Endothelial cell of umbilical vein (primary cell): Measurements from ENCODE around the gene FNBP1L. TPM values are rescaled to one million over a fixed set of nuclear protein-coding genes. Genes with fewer than 3 reads are reported as not detected.
A peak's percentile ranks its signal among the peaks of the same experiment; 100 is the strongest.

Experiments used
- BruUV-seq: library from RNA; stranded (reverse); fragments of 400-500 nt; replicated peaks from 2 replicates; lab custom pipeline; 2021; lab: Mats Ljungman, UMichigan
- CTCF ChIA-PET: fragments of 300-600, 350-600 bp; sonication (Branson Sonifier 250); formaldehyde crosslinking; loops from one replicate; lab custom pipeline; 2021; ENCODE audit warnings: antibody characterized with exemption, inconsistent platforms; lab: Charles Lee
- POLR2A ChIA-PET: fragments of 300-600, 350-600 bp; sonication (Branson Sonifier 250); formaldehyde crosslinking; loops from one replicate; lab custom pipeline; 2021; ENCODE audit warnings: antibody characterized with exemption, inconsistent platforms; lab: Charles Lee
- DNase-seq: peaks from one replicate; pipeline ENCODE4 v3.0.0-alpha.2; 2011; ENCODE audit warnings: low read depth, low spot score
- FAIRE-seq: peaks from 2 replicates; lab custom pipeline; 2011; peaks lifted over from hg19 to GRCh38; lab: Jason Lieb, UNC
- H2AFZ ChIP-seq: 2 replicates; pipeline ENCODE4 v1.6.0; 2012; ENCODE audit warnings: low read depth, low read length, control low read depth, inconsistent platforms
- H3K27ac ChIP-seq: 2 replicates; pipeline ENCODE4 v1.5.1; 2011; ENCODE audit warnings: low read depth, mild to moderate bottlenecking, control low read depth, low read length, moderate library complexity; ENCODE audit not compliant: insufficient read depth
- H3K27me3 ChIP-seq, 2 experiments: 2 replicates each; pipeline versions ENCODE4 v1.6.0 to v1.6.1; 2011; ENCODE audit warnings: low read length in 2 of 2, mixed read lengths in 1 of 2; ENCODE audit not compliant: control insufficient read depth in 2 of 2, insufficient read depth in 2 of 2
- H3K36me3 ChIP-seq, 2 experiments: 2 replicates in 1 of 2; 3 replicates in 1 of 2; pipeline ENCODE4 v1.5.1; 2011; ENCODE audit warnings: low read length in 2 of 2, mild to moderate bottlenecking in 1 of 2, moderate library complexity in 1 of 2; ENCODE audit not compliant: control insufficient read depth in 2 of 2, insufficient read depth in 2 of 2; ENCODE audit errors: extremely low read depth in 1 of 2
- H3K4me1 ChIP-seq: 3 replicates; pipeline ENCODE4 v1.5.1; 2011; ENCODE audit warnings: mild to moderate bottlenecking, low read length; ENCODE audit not compliant: control insufficient read depth, insufficient read depth; ENCODE audit errors: extremely low read depth
- H3K4me2 ChIP-seq: 2 replicates; pipeline ENCODE4 v1.6.1; 2011; ENCODE audit warnings: low read length, control low read depth, mixed read lengths; ENCODE audit not compliant: insufficient read depth
- H3K4me3 ChIP-seq, 3 experiments: fragments of 200-600 bp in 1 of 3; sonication (generic), shearing (Covaris generic) in 1 of 3; replicated peaks in 1 of 3; 2 replicates each; pipeline ENCODE4 v1.5.1; 2011 to 2016; ENCODE audit warnings: control low read depth in 3 of 3, low read length in 3 of 3, mild to moderate bottlenecking in 2 of 3, inconsistent platforms in 1 of 3, low read depth in 1 of 3, moderate library complexity in 1 of 3; ENCODE audit not compliant: insufficient read depth in 1 of 3
- H3K79me2 ChIP-seq: 2 replicates; pipeline ENCODE4 v1.6.0; 2012; ENCODE audit warnings: low read length, inconsistent platforms; ENCODE audit not compliant: control insufficient read depth, insufficient read depth
- H3K9ac ChIP-seq: replicated peaks from 2 replicates; pipeline ENCODE3; 2011; ENCODE audit warnings: low read length, control low read depth; ENCODE audit not compliant: insufficient read depth; ENCODE audit errors: extremely low read depth
- H3K9me1 ChIP-seq: replicated peaks from 3 replicates; pipeline ENCODE4 v1.6.0; 2011; ENCODE audit warnings: mild to moderate bottlenecking, low read length; ENCODE audit not compliant: control insufficient read depth, insufficient read depth; ENCODE audit errors: extremely low read depth
- H3K9me3 ChIP-seq: replicated peaks from 2 replicates; pipeline ENCODE4 v1.5.1; 2012; ENCODE audit warnings: low read length, inconsistent platforms; ENCODE audit not compliant: control insufficient read depth, insufficient read depth
- H4K20me1 ChIP-seq: replicated peaks from 2 replicates; pipeline ENCODE3; 2011; ENCODE audit warnings: mild to moderate bottlenecking, low read length; ENCODE audit not compliant: control insufficient read depth, insufficient read depth; ENCODE audit errors: extremely low read depth
- EZH2 ChIP-seq: IDR thresholded peaks from 2 replicates; pipeline ENCODE4 v1.6.1; 2012; ENCODE audit warnings: borderline replicate concordance, low read depth, mild to moderate bottlenecking, moderate library complexity, low read length, inconsistent platforms; ENCODE audit not compliant: severe bottlenecking
- FOS ChIP-seq: IDR thresholded peaks from 2 replicates; pipeline ENCODE4 v1.6.1; 2011; ENCODE audit warnings: mild to moderate bottlenecking, low read length, moderate library complexity, borderline replicate concordance; ENCODE audit not compliant: insufficient read depth
- GATA2 ChIP-seq: IDR thresholded peaks from 2 replicates; pipeline ENCODE4 v1.7.0; 2011; ENCODE audit warnings: low read depth, mild to moderate bottlenecking, moderate library complexity, mixed read lengths, low read length; ENCODE audit not compliant: insufficient read length, insufficient read depth
- JUN ChIP-seq: IDR thresholded peaks from 2 replicates; pipeline ENCODE4 v1.6.1; 2011; ENCODE audit warnings: borderline replicate concordance, low read depth; ENCODE audit not compliant: insufficient read length, insufficient read depth
- MYC ChIP-seq: IDR thresholded peaks from one replicate; pipeline ENCODE4 v1.6.1; 2011; ENCODE audit warnings: mild to moderate bottlenecking, low read depth, low read length
- POLR2A ChIP-seq: IDR thresholded peaks from 2 replicates; pipeline ENCODE4 v1.6.1; 2012; ENCODE audit warnings: low read depth, mild to moderate bottlenecking, control low read depth, low read length
- POLR2AphosphoS5 ChIP-seq: IDR thresholded peaks from 2 replicates; pipeline ENCODE4 v1.6.1; 2012; ENCODE audit warnings: low read depth, mild to moderate bottlenecking, control low read depth, low read length, moderate library complexity; ENCODE audit not compliant: insufficient read depth
- dilution Hi-C: fragments of 300-500 bp; cut with MboI; formaldehyde crosslinking; loops from one replicate; pipeline ENCODE4 v1.15.0; 2019; ENCODE audit warnings: low sequenced_read_pairs; ENCODE audit not compliant: extremely low pct_ligation_motif_present
- intact Hi-C: fragments of 100-400 bp; cut with micrococcal nuclease; formaldehyde crosslinking; loops from one replicate; pipeline ENCODE4 v1.10.0; 2022
- polyA plus RNA-seq, 4 experiments: library from polyadenylated mRNA; depleted of rRNA in 3 of 4; stranded (reverse) in 3 of 4; unstranded in 1 of 4; fragments of >200 nt; gene quantifications; 2 replicates each; pipeline versions ENCODE4 v1.2.1 to v1.2.3, GENCODE V29; 2011 to 2012; ENCODE audit warnings: missing spikeins in 1 of 4
- total RNA-seq: library from RNA; stranded (reverse); gene quantifications from 2 replicates; pipeline ENCODE4 v1.2.3, GENCODE V29; 2021
- TF ChIP-seq, protein P1 (sequence below): IDR thresholded peaks from 2 replicates; pipeline ENCODE4 v1.6.1; 2011; ENCODE audit not compliant: insufficient read depth, insufficient read length
- TF ChIP-seq, protein P2 (sequence below), 2 donors: IDR thresholded peaks; 1 replicate in 1 of 2; 2 replicates in 1 of 2; pipeline ENCODE4 v1.5.1; 2011; ENCODE audit warnings: low read length in 2 of 2, mild to moderate bottlenecking in 2 of 2, moderate library complexity in 2 of 2, control low read depth in 1 of 2, inconsistent platforms in 1 of 2, low read depth in 1 of 2; ENCODE audit not compliant: insufficient read depth in 1 of 2; ENCODE audit errors: extremely low read depth in 1 of 2

The FNBP1L gene
- total and polyA plus RNA-seq, 2 donors (not counting 3 experiments of a cell fraction or from before 2014, with no cell fraction given) = 28.1 to 56.4 TPM

DNA sequence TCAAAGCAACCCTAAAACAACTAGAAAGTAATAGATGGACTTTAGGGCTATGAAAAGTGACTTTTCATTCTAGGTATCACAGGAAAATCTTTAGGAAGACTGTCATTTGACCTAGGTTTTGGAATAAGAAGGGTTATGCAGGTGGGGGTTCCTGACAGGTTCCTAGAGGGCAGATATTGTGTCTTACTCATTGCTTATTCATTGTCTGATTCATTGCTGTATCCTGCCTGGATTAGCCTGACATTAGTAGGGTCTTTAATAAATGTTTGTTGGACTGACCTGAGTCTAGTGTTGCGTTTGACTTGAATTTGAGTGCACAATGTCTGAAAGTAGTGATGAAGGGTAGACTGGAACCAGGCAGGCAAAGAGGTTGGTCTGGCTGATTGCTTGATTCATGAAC, 6.0 kb downstream of the FNBP1L start:
- Histone ChIP-seq H3K9me3 (no peaks in the 10 kb centered on the region), H4K20me1 (peaks cover 23% of the 10 kb centered on the region), H3K27ac (peak overlapping the region; percentile 1), H3K9ac (no peak overlapping the region), H2AFZ (no peak overlapping the region), H3K79me2 (peaks cover 86% of the 10 kb centered on the region), H3K4me1 (peaks cover 25% of the 10 kb centered on the region), H3K9me1 (no peaks in the 10 kb centered on the region), H3K4me3 (no peak overlapping the region), H3K4me2 (peak overlapping the region; percentile 53), H3K27me3 (no peaks in the 10 kb centered on the region), H3K36me3 (no peaks in the 10 kb centered on the region)
- dilution Hi-C loops = no loop called here
- POLR2A ChIA-PET = no interaction called here
- DNase-seq (peak; percentile 60), FAIRE-seq (peak; percentile 78)
- CTCF ChIA-PET = interaction anchor here (1.3 kb wide), 1 partner anchor 149 kb away, joined by 3 read pairs; no protein-coding TSS in a partner anchor
- BruUV-seq = no TSS peak
- TF ChIP-seq POLR2AphosphoS5 = peak; percentile 67
- TF ChIP-seq JUN = peak; percentile 30
- peak; percentile 96 for TF ChIP-seq FOS
- TF ChIP-seq GATA2 = peak; percentile 65
- TF ChIP-seq, protein P1, sequence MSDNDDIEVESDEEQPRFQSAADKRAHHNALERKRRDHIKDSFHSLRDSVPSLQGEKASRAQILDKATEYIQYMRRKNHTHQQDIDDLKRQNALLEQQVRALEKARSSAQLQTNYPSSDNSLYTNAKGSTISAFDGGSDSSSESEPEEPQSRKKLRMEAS = no peak
- intact Hi-C loops = no loop called here

DNA sequence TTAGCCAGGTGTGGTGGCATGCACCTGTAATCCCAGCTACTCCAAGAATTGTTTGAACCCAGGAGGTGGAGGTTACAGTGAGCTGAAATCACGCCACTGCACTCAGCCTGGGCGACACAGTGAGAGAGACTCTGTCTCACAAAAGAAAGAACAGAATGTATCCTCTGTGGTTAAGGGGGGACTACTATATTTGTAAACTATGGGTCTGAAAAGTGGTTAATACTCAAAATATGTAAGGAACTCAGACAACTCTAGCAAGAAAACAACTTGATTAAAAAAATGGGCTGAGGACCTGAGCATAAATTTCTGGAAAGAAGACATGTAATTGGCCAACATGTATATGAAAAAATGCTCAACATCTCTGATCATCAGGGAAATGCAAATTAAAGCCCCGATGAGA, 11.2 kb downstream of the FNBP1L start:
- TF ChIP-seq JUN (no peak), GATA2 (no peak), POLR2AphosphoS5 (no peak), POLR2A (no peak), FOS (no peak), MYC (no peak), EZH2 (no peak)
- TF ChIP-seq, protein P1 = no peak
- TF ChIP-seq, protein P2, sequence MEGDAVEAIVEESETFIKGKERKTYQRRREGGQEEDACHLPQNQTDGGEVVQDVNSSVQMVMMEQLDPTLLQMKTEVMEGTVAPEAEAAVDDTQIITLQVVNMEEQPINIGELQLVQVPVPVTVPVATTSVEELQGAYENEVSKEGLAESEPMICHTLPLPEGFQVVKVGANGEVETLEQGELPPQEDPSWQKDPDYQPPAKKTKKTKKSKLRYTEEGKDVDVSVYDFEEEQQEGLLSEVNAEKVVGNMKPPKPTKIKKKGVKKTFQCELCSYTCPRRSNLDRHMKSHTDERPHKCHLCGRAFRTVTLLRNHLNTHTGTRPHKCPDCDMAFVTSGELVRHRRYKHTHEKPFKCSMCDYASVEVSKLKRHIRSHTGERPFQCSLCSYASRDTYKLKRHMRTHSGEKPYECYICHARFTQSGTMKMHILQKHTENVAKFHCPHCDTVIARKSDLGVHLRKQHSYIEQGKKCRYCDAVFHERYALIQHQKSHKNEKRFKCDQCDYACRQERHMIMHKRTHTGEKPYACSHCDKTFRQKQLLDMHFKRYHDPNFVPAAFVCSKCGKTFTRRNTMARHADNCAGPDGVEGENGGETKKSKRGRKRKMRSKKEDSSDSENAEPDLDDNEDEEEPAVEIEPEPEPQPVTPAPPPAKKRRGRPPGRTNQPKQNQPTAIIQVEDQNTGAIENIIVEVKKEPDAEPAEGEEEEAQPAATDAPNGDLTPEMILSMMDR (IDR thresholded peaks at IDR 0.05; ENCODE audit: extremely low read depth in 1 of 2, insufficient read depth in 1 of 2, low read depth in 1 of 2, low read length in 2 of 2) = no peak
- ChIA-PET CTCF (no interaction called here), POLR2A (no interaction called here)
- intact Hi-C loops = no loop called here
- Histone ChIP-seq H3K27ac (no peak overlapping the region), H3K9me1 (no peaks in the 10 kb centered on the region), H2AFZ (no peak overlapping the region), H3K4me2 (no peak overlapping the region), H3K27me3 (no peaks in the 10 kb centered on the region), H3K9me3 (no peaks in the 10 kb centered on the region), H3K4me3 (no peak overlapping the region), H3K9ac (no peak overlapping the region), H3K79me2 (peaks cover 86% of the 10 kb centered on the region), H3K36me3 (no peaks in the 10 kb centered on the region), H3K4me1 (peaks cover 2% of the 10 kb centered on the region), H4K20me1 (peaks cover 37% of the 10 kb centered on the region)
- dilution Hi-C loops = no loop called here
- no TSS peak for BruUV-seq
- DNase-seq (no peak), FAIRE-seq (no peak)
